ENCODE data around the gene TSNAX.

TSNAX gene

DNA sequence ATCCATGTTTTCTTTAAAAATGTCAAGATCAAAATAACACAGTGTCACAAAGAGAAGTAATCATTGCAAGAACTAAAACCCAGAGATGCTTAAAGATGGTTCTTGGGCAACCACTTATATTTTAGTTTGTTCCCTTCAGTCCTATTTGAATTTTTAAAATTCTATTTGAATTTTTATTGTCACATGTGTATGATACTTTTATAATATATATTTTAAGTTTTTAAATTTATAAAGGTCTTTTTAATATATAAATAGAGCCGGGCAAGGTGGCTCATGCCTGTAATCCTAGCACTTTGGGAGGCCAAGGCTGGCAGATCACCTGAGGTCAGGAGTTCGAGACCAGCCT lies 75.8 kb downstream of the TSNAX start:
- no peak for DNase-seq

DNA sequence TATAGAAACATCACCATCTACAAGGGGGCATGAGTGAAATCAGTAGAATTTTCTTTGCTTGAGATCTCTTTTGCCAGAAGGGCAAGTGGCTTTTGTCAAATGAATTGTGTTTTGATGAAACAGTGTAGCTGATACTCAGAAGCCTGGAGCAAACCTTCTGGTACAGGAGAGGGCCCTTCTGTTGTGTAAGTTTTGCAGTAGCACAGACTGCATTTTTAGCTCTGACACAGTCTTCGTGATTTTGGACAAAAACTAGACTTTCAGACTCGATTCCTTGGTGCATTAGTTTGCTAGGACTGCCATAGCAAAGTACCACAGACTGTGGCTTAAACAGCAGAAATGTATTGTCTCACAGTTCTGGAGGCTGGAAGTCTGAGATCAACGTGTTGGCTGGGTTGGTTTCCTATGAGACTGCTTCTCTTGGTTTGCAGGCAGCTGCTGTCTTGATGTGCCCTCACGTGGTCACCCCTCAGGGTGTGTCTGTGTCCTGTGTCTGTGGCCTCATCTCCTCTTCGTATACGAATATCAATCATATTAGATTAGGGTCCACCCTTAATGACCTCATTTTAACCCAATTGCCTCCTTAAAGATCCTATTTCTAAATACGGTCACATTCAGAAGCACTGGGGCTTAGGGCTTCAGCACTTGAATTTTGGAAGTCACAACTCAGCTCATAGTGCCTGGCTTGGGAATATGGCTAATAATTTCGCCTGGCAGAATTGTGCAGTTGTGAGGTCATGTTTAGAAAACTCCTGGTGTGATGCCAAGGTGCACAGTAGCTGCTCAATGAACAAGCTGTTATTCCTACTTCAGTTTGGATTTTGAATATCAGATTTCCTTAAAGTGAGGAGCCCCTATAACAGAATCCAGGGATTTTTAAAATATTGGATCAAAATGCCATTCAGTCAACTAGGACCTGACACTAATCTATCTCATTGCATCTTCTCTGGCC lies 77.0 kb downstream of the TSNAX start:
- no peak for DNase-seq

DNA sequence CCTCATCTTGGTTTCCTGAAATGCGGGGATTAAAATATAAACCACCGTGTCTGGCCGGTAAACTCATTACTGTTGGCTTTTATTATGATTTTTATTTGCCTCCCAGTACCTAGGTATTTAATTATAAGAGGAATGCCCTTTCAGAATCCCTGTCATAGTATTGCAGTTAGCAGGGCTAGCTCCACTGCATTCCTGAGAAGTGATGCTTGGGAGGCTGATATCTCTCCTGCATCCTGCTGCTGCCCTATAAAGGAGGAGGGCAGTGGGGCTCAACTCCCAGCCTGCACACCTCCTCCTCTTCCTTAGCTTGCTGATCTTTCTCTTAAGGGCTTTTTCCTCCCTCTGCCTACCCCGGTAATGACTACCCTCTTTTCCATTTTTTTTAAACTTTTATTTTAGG lies 78.2 kb downstream of the TSNAX start:
- no peak for DNase-seq

DNA sequence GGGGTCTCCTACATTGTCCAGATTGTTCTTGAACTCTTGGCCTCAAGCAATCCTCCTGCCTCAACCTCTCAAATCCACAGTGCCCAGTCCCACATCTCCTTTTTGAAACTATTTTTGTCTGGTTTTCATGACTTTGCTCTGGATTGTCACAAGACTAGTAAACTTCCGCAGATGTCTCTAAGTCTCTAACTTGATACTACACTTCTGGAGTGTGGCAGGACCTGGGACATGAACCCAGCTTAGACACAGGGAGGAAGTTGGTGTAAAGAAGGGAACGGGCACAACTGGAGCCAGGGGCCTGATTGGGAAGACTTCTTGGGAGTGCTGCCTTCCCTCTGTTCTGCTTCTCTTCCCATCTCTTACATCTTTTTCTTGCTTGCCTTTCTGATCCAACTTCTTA lies 81.9 kb downstream of the TSNAX start:
- no peak for DNase-seq

DNA sequence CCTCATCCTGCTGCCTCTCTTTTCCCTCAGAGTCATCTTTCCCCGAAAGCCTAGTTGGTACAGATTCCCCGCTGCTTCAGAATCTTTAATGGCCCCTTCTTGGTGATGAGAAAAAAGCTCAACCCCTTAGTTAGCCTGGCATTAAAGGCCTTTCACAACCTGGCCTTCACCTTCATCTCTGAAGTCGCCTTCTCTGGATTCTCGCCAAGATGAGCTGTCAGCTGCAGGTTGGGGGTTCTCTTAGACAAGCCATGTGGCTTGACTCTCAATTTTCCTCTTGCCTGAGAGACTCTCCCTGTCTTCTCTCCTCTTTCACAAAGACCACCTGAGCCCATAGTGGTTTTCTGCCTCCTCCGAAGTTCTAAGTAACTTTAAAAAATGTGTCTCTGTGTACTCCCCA lies 82.6 kb downstream of the TSNAX start:
- DNase-seq: no peak

DNA sequence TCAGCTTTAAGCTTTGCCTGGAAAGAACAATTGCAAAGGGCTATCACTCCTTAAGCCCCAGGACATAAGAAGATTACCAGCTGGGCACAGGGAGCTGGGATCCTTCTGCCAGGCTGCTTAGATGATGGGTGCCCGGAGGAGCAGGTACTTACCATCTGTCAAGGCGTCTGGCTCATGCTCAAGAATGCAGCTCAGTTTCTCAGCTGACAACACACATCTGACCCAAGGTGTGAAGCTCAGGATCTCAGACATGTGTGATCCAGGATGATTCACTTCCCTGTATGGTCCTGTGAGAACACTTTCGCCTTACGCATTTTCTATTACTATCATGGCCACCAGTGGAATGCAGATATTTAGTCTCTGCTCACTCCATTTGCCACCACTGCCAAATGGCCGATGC lies 83.4 kb downstream of the TSNAX start:
- DNase-seq: no peak

DNA sequence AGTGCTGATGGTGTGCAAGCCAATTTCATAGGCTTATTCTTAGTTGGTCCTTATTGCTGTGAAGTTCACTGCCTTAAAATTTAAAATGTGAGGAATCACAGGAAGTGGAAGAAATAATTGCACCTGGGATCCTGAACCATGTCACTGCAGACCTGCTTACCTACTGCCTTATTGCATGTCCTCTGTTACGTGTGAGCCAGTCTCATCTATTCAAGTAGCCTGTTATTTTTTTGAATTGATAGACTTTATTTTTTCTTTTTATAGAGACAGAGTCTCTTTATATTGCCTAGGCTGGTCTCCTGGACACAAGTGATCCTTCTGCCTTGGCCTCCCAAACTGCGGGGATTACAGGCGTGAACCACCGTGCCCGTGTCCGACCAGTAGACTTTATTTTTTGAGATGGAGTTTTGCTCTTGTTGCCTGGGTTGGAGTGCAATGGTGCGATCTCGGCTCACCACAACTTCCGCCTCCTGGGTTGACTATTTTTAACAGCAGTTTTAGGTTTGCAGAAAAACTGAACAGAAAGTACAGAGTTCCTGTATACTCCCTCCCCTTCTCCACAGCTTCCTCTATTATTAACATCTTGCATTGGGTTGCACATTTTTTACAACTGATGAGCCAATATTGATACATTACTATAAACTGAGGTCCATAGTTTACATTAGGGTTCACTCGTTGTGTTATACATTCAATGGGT lies 84.1 kb downstream of the TSNAX start:
- no peak for DNase-seq

DNA sequence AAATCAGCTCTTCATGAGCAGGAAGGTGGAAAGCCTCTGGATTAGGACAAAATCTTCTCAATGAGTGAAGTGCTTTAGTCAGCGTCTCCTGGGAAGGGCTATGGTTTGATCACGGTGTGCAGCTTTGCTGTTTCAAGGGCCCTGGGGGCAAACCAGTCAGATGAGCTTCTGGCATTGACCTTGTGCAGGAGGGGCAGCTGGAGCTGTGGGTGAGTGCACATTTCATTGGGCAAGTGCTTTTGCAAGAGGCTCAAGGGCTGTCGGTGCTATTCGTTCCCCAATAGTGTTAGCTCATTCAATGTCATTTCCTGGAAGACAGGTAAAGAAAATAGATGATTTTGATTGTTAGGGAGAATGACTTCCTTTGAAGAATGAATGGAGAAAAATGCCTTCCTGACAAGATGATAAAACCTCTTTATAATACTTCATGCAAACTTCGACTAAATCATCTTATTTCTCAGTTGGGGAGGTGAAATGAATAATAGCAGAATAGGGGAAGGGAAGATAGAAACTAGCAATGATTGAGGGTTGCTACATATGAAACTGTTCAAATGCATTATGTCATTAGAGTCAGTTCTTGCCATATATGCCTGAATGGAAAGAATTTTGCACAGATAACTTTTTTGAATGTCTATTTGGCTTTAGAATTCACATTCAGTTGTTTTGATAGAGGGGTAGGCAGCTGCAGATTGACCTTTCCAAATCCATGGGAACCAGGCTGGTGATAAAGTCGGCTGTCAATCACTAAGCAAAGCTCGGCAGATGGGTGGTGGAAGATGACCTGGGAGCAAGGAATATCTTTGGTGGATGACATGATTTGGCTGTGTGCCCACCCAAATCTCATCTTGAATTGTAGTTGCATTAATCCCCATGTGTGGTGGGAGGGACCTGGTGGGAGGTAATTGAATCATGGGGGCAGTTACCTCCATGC lies 85.2 kb downstream of the TSNAX start:
- no peak for DNase-seq
